KG1 (cell line): ENCODE data around the gene NPAT.

Source experiments
- DNase-seq: peaks from one replicate; lab custom pipeline; 2025; lab: John Stamatoyannopoulos, UW

NPAT gene

GRCh38 chr11:108222574-108223347, at the start of gene NPAT, which contains the start of gene ATM:
Gene NPAT, minus strand, starts transcription at chr11:108222638. Its CDS starts 102 bp downstream, at chr11:108222536.
Gene ATM, plus strand, starts transcription at chr11:108223067. Its CDS starts 4,558 bp downstream, at chr11:108227625.
- DNase-seq: peak; percentile 99

GRCh38 chr11:108269583-108269982, 47.1 kb upstream of the NPAT start:
- DNase-seq: no peak

- DNase-seq: no peak
These were observed 30.7 kb upstream of the NPAT start for GRCh38 chr11:108253176-108253575.

GRCh38 chr11:108246885-108247284, 24.4 kb upstream of the NPAT start:
- no peak for DNase-seq

GRCh38 chr11:108246308-108246707, 23.9 kb upstream of the NPAT start:
- DNase-seq: no peak

GRCh38 chr11:108242422-108242821, 20.0 kb upstream of the NPAT start:
- no peak for DNase-seq

GRCh38 chr11:108241330-108242037, 19.0 kb upstream of the NPAT start:
- no peak for DNase-seq

GRCh38 chr11:108239076-108239475, 16.6 kb upstream of the NPAT start:
- no peak for DNase-seq

- DNase-seq: no peak
These were observed 14.6 kb upstream of the NPAT start for GRCh38 chr11:108237058-108237481.

GRCh38 chr11:108235633-108236032, 13.2 kb upstream of the NPAT start:
- DNase-seq: no peak

- no peak for DNase-seq
These were observed 12.8 kb upstream of the NPAT start for GRCh38 chr11:108235192-108235591.

- DNase-seq: no peak
These were observed 11.0 kb upstream of the NPAT start for GRCh38 chr11:108233277-108233945.

- DNase-seq: no peak
These were observed 5.8 kb upstream of the NPAT start for GRCh38 chr11:108228251-108228650.

GRCh38 chr11:108226036-108226435, 3.6 kb upstream of the NPAT start:
- no peak for DNase-seq

GRCh38 chr11:108224911-108225786, 2.7 kb upstream of the NPAT start:
- no peak for DNase-seq

GRCh38 chr11:108224366-108224765, 1.9 kb upstream of the NPAT start:
- no peak for DNase-seq

- DNase-seq: peak; percentile 75
These were observed 1.1 kb upstream of the NPAT start for GRCh38 chr11:108223348-108224149.

- DNase-seq: no peak
These were observed 396 bp downstream of the NPAT start for GRCh38 chr11:108221911-108222573.

GRCh38 chr11:108221371-108221770, 1.1 kb downstream of the NPAT start:
- peak; percentile 65 for DNase-seq

- DNase-seq: no peak
These were observed 1.6 kb downstream of the NPAT start for GRCh38 chr11:108220721-108221336.
